GM23248 (cell line): ENCODE measurements around the gene FAM174C. TPM values are rescaled to one million over a fixed set of nuclear protein-coding genes. Genes with fewer than 3 reads are reported as not detected.
A peak's percentile ranks its signal among the peaks of the same experiment; 100 is the strongest.

ENCODE experiments used
- DNase-seq: peaks from one replicate; pipeline ENCODE4 v3.0.0-alpha.2; 2015
- H2AFZ ChIP-seq: fragments of 200-600 bp; sonication (generic); 2 replicates; pipeline ENCODE4 v1.6.1; 2016; ENCODE audit warnings: antibody characterized with exemption
- H3F3A ChIP-seq: fragments of 200-600 bp; sonication (generic); 2 replicates; pipeline ENCODE4 v1.6.1; 2016; ENCODE audit warnings: mild to moderate bottlenecking, antibody characterized with exemption, mixed run types; ENCODE audit not compliant: insufficient read depth
- H3K27ac ChIP-seq: fragments of 200-600 bp; sonication (generic); 2 replicates; pipeline ENCODE4 v1.5.1; 2016; ENCODE audit warnings: mild to moderate bottlenecking
- H3K27me3 ChIP-seq: fragments of 200-600 bp; sonication (generic); replicated peaks from 2 replicates; pipeline ENCODE4 v1.6.1; 2016; ENCODE audit warnings: mild to moderate bottlenecking; ENCODE audit not compliant: insufficient read depth
- H3K36me3 ChIP-seq: fragments of 200-600 bp; sonication (generic); 2 replicates; pipeline ENCODE4 v1.6.1; 2016; ENCODE audit warnings: low read depth, mild to moderate bottlenecking
- H3K4me1 ChIP-seq: fragments of 200-600 bp; sonication (generic); 2 replicates; pipeline ENCODE4 v1.6.1; 2016; ENCODE audit warnings: mild to moderate bottlenecking; ENCODE audit not compliant: insufficient read depth
- H3K4me2 ChIP-seq: fragments of 200-600 bp; sonication (generic); one replicate; pipeline ENCODE4 v1.6.1; 2016; ENCODE audit warnings: mild to moderate bottlenecking; ENCODE audit not compliant: unreplicated experiment
- H3K4me3 ChIP-seq: fragments of 200-600 bp; sonication (generic); 2 replicates; pipeline ENCODE4 v1.5.1; 2016; ENCODE audit warnings: mild to moderate bottlenecking
- H3K79me2 ChIP-seq: fragments of 200-600 bp; sonication (generic); 2 replicates; pipeline ENCODE4 v1.6.1; 2016; ENCODE audit warnings: mild to moderate bottlenecking; ENCODE audit not compliant: insufficient read depth
- H3K9ac ChIP-seq: fragments of 200-600 bp; sonication (generic); 2 replicates; pipeline ENCODE4 v1.6.1; 2016; ENCODE audit warnings: mild to moderate bottlenecking
- H3K9me2 ChIP-seq: fragments of 200-600 bp; sonication (generic); 2 replicates; pipeline ENCODE4 v1.6.1; 2016; ENCODE audit warnings: mixed run types, mild to moderate bottlenecking, moderate library complexity; ENCODE audit not compliant: insufficient read depth
- H3K9me3 ChIP-seq: fragments of 200-600 bp; sonication (generic); one replicate; pipeline ENCODE4 v1.6.1; 2017; ENCODE audit warnings: low read depth
- H4K20me1 ChIP-seq: fragments of 200-600 bp; sonication (generic); 2 replicates; pipeline ENCODE4 v1.6.0; 2016; ENCODE audit not compliant: insufficient read depth
- EZH2 ChIP-seq: fragments of 200-600 bp; sonication (generic); IDR thresholded peaks from 2 replicates; pipeline ENCODE4 v1.6.1; 2018; ENCODE audit warnings: antibody characterized with exemption, mild to moderate bottlenecking; ENCODE audit not compliant: insufficient read depth, poor library complexity, severe bottlenecking
- EZH2phosphoT487 ChIP-seq: fragments of 200-600 bp; sonication (generic); IDR thresholded peaks from 2 replicates; pipeline ENCODE4 v1.6.1; 2018; ENCODE audit warnings: antibody characterized with exemption, moderate library complexity, mild to moderate bottlenecking, low read depth; ENCODE audit not compliant: insufficient read depth
- WGBS, 2 experiments: methylation state at CpG; one replicate each; pipeline ENCODE4 v1.1.6; 2015 to 2017; ENCODE audit warnings: low lambda C conversion rate in 2 of 2, low coverage in 1 of 2; ENCODE audit errors: missing lambda C conversion rate in 2 of 2; 5-methylcytosine and 5-hydroxymethylcytosine counted together
- in situ Hi-C: fragments of 300-500 bp; cut with MboI; formaldehyde crosslinking; loops from 2 replicates; pipeline ENCODE4 v1.15.0; 2020
- polyA plus RNA-seq: library from polyadenylated mRNA; unstranded; fragments of >200 nt; fragmentation: Nextera tagmentation; extraction: Ambion mirVana; gene quantifications from 2 replicates; pipeline ENCODE4 v1.2.1, GENCODE V29; 2016
- total RNA-seq: library from RNA; depleted of rRNA; stranded (reverse); fragments of >200 nt; shearing (Covaris generic); gene quantifications from 2 replicates; pipeline ENCODE4 v1.2.3, GENCODE V29; 2014

Gene FAM174C
- total and polyA plus RNA-seq, 2 experiments from 2014 or later, result 81.6 to 84.5 TPM

- no peak for DNase-seq
- Histone ChIP-seq H3K9ac (no peak overlapping the region), H3K4me3 (no peak overlapping the region), H3K79me2 (no peaks in the 10 kb centered on the region), H3K9me2 (no peaks in the 10 kb centered on the region), H3K36me3 (no peaks in the 10 kb centered on the region), H3K27me3 (peaks cover 38% of the 10 kb centered on the region), H3K9me3 (no peaks in the 10 kb centered on the region), H4K20me1 (no peaks in the 10 kb centered on the region), H2AFZ (no peak overlapping the region), H3K4me2 (no peak overlapping the region), H3F3A (0 out of 2 replicates have a peak, but pooled peaks cover 5% of the 10 kb centered on the region), H3K4me1 (no peaks in the 10 kb centered on the region), H3K27ac (no peak overlapping the region)
- WGBS, 2 experiments, result 64 to 75% methylated on average over 23 to 29 of the region's 29 CpGs
- no peak for TF ChIP-seq EZH2
- no peak for TF ChIP-seq EZH2phosphoT487
- in situ Hi-C loops, result no loop called here
Measured at GRCh38 chr19:1283207-1283916, 8.0 kb downstream of the FAM174C start.

- Histone ChIP-seq H3K36me3 (no peaks in the 10 kb centered on the region), H3K4me2 (no peak overlapping the region), H3K9me2 (no peaks in the 10 kb centered on the region), H3F3A (0 out of 2 replicates have a peak, but pooled peaks cover 5% of the 10 kb centered on the region), H3K79me2 (no peaks in the 10 kb centered on the region), H2AFZ (no peak overlapping the region), H4K20me1 (no peaks in the 10 kb centered on the region), H3K27ac (no peak overlapping the region), H3K4me3 (no peak overlapping the region), H3K9me3 (no peaks in the 10 kb centered on the region), H3K4me1 (no peaks in the 10 kb centered on the region), H3K27me3 (peaks cover 38% of the 10 kb centered on the region), H3K9ac (no peak overlapping the region)
- 63 to 75% methylated on average over 7 to 12 of the region's 12 CpGs for WGBS, 2 experiments
- DNase-seq, result no peak
- in situ Hi-C loops, result no loop called here
- TF ChIP-seq EZH2phosphoT487 (no peak), EZH2 (no peak)
Measured at GRCh38 chr19:1283917-1284292, 8.6 kb downstream of the FAM174C start.

- no peak overlapping the region for H3K9ac ChIP-seq
- no peaks in the 10 kb centered on the region for H3K79me2 ChIP-seq
- no peaks in the 10 kb centered on the region for H4K20me1 ChIP-seq
- TF ChIP-seq EZH2 (no peak), EZH2phosphoT487 (no peak)
- H3F3A ChIP-seq, result 0 out of 2 replicates have a peak, but pooled peaks cover 5% of the 10 kb centered on the region
- DNase-seq, result no peak
- WGBS, 2 experiments, result 61 to 67% methylated on average over 20 of the region's 20 CpGs
- H3K9me3 ChIP-seq, result no peaks in the 10 kb centered on the region
- no peaks in the 10 kb centered on the region for H3K36me3 ChIP-seq
- peaks cover 38% of the 10 kb centered on the region for H3K27me3 ChIP-seq
- H3K27ac ChIP-seq, result no peak overlapping the region
- no peak overlapping the region for H3K4me3 ChIP-seq
- H3K9me2 ChIP-seq, result no peaks in the 10 kb centered on the region
- no peak overlapping the region for H2AFZ ChIP-seq
- in situ Hi-C loops, result no loop called here
- no peak overlapping the region for H3K4me2 ChIP-seq
- H3K4me1 ChIP-seq, result no peaks in the 10 kb centered on the region
Measured at GRCh38 chr19:1284293-1284978, 9.1 kb downstream of the FAM174C start.

- no peak overlapping the region for H3K4me3 ChIP-seq
- H3K9me3 ChIP-seq, result no peaks in the 10 kb centered on the region
- H3F3A ChIP-seq, result 0 out of 2 replicates have a peak, but pooled peaks cover 1% of the 10 kb centered on the region
- no peak overlapping the region for H3K4me2 ChIP-seq
- no peak overlapping the region for H3K27ac ChIP-seq
- no peaks in the 10 kb centered on the region for H3K79me2 ChIP-seq
- H3K9me2 ChIP-seq, result no peaks in the 10 kb centered on the region
- WGBS, 2 experiments, result 12 to 21% methylated on average over 30 to 51 of the region's 51 CpGs
- TF ChIP-seq EZH2phosphoT487 (no peak), EZH2 (peak; percentile 87)
- no peaks in the 10 kb centered on the region for H3K4me1 ChIP-seq
- no peak overlapping the region for H3K9ac ChIP-seq
- no peaks in the 10 kb centered on the region for H4K20me1 ChIP-seq
- peaks cover 38% of the 10 kb centered on the region for H3K27me3 ChIP-seq
- no peak for DNase-seq
- H3K36me3 ChIP-seq, result no peaks in the 10 kb centered on the region
- in situ Hi-C loops, result no loop called here
- H2AFZ ChIP-seq, result no peak overlapping the region
Measured at GRCh38 chr19:1284979-1285736, 9.8 kb downstream of the FAM174C start.
